Stimulated activated CD8-positive, alpha-beta memory T cell treated with anti-CD3 and anti-CD28 coated beads, Interleukin-15, amount 100 ng/mL, for 1 hour (primary cell): ENCODE data around the gene IGSF21.

Experiments used
- DNase-seq: peaks from one replicate; pipeline ENCODE4 v3.0.0-alpha.2; 2020; ENCODE audit warnings: low read depth

IGSF21 gene

DNA sequence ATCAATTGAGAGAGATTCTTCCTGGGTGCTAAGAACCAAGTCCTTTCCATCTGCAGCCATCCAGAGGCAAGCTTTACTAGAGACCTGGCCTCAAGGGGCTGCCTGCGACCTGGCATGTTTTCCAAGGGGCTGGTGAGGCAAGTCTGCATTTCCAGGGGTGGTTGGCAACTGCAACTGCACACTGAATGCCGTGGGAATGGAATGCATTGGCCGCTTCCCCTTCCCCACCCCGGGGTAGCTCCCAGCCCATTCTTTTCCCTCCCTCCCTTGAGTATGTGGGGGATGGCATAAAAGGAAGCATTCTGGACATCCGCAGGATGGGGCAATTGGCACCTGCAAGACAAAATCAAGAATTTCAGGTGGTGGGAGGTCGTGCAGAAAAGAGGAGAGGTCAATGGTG is 155.1 kb downstream of the IGSF21 start:
- DNase-seq = no peak

- no peak for DNase-seq
Measured at GRCh38 chr1:18263547-18264120, 156.0 kb downstream of the IGSF21 start.

GRCh38 chr1:18264450-18265039 is 156.9 kb downstream of the IGSF21 start:
- no peak for DNase-seq

- no peak for DNase-seq
Measured at GRCh38 chr1:18265641-18266040, 158.0 kb downstream of the IGSF21 start.

GRCh38 chr1:18266391-18266790 is 158.8 kb downstream of the IGSF21 start:
- no peak for DNase-seq

GRCh38 chr1:18271336-18271735 is 163.7 kb downstream of the IGSF21 start:
- no peak for DNase-seq

GRCh38 chr1:18278946-18279345 is 171.3 kb downstream of the IGSF21 start:
- DNase-seq = no peak

DNA sequence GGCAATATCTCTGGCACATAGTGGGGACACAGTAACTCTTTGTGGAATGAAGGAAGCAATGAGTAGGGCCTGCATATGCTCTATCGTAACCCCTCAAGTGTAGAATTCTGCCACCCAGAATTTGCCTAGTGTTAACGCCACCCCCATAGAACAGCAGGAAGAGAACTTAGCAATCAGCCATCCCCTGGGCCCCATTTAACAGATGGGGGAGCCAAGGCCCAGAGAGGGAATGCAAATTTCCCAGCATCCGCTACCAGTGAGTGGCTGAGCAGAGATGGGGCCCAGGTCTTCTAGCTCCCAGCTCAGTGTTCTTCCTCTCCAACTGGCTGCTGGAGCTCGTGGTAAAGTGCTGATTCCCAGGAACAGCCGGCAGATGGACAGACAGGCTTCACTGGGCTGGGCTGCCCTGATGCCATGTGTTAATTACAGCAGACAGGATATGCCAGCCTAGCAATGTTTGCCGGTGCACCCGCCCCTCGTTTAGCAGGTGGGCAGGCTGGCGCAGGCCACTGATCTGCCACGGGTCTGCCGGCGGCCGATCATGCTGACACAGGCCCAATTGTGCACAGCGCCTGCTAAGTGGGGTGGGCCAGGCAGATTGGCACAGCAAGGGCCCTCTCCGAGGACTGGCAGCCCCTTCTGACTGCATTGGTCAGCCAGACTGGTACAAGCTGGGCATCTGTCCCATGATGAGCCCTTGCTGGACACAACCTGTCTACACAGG is 171.9 kb downstream of the IGSF21 start:
- DNase-seq = no peak

DNA sequence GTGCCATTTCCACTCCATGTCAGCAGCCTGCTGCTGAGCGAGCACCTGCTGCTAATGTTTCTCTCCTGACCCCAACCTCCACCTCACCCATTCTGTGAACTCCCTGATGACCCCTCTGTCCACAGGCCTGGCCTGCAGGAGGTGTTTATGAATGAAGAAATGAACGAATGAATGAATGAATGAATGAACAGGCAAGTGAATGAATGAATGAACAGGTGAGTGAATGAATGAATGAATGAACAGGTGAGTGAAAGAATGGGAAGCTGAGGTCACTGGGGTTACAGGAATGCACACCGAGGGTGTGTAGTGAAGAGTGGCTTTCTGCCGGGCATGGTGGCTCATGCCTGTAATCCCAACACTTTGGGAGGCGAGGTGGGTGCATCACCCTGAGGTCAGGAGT is 173.4 kb downstream of the IGSF21 start:
- DNase-seq = no peak

- no peak for DNase-seq
Measured at GRCh38 chr1:18282851-18283600, 175.4 kb downstream of the IGSF21 start.

DNA sequence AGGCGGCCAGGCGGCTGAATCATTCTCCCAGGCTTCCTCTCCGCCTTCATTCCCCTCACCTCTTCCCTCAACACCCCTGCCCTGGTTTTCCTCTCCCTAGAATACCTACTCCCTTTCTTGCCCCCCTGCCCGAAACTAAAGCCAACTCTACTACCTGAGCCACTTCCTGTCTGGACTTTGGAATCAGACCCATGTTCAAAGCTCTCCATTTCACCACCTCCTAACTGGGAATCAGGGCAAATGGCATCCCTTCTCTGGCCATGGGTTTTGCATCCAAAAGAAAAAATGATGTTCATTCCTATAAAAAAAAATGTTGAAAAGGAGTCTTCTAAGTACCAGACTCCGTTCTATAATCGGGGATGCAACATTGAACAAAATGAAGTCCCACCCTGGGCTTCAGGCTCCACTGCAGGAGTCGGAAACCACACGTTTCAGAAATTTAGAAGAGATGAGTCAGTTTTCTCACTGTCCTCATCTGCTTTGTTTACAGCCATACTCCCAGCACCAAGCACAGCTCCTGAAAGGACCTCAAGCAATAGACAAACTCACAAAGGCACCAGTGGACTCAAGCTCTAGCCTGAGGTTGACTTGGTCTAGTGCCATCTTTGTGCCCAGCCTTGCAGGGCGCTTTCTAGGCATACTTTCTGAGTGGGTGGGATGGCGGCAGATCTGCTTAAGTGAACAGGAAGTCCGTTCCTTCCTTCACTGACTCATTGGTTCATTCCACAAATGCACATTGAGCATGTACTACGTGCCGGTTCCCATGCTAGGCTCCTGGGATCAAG is 176.2 kb downstream of the IGSF21 start:
- no peak for DNase-seq

DNA sequence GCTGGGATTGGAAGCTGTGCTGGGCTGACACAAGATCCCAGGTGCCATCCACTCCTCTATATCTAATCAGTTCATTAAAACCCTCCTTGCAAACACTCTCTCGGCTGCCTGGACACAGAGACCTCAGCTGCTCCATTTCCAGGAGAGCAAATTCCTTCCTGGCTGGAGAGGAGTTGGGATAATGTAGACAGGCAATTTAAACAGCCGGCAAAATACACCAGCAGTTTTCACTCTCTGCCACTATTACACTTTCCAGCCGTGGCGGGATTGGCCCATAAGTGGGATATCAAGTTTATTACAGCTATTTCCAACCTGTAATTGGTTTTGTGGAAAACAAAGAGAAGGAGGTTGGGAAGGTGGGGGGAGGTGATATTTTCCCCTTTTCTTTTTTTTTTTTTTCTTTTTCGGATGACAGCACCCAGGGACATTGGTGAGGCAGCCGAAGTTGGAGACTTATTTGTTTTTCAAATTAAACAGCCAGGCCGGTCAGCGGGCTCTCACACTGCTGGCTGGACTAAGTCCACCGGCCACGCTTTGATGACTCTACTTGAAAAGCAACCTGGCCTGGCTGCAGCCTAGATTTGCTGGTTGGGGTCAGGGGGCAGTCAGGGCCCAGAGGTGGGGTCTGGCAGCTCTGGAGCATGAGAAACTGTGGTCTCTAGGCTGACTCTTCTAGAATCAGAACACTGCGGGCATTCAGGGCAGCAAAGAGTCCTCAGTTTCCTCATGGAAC is 177.4 kb downstream of the IGSF21 start:
- no peak for DNase-seq

GRCh38 chr1:18285538-18285924 is 177.9 kb downstream of the IGSF21 start:
- DNase-seq = no peak

GRCh38 chr1:18288722-18289121 is 181.1 kb downstream of the IGSF21 start:
- no peak for DNase-seq

DNA sequence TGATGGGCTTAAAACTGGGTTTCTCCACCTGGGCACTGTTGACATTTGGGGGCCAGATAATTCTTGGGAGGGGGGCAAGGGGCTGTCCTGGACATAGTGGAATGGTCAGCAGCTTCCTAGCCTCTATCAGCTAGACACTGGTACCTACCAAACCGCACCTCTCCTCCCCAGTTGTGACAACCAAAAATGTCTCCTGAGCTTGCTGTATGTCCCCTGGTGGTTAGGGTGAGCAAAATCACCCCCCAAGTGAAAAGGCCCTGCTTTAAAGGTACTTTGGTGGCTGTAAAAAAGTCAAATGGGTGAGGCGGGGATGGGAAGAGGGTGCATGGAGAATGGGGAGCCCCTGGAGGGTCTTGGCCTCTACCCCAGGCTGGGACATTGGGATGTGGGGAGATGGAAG is 182.0 kb downstream of the IGSF21 start:
- no peak for DNase-seq

DNA sequence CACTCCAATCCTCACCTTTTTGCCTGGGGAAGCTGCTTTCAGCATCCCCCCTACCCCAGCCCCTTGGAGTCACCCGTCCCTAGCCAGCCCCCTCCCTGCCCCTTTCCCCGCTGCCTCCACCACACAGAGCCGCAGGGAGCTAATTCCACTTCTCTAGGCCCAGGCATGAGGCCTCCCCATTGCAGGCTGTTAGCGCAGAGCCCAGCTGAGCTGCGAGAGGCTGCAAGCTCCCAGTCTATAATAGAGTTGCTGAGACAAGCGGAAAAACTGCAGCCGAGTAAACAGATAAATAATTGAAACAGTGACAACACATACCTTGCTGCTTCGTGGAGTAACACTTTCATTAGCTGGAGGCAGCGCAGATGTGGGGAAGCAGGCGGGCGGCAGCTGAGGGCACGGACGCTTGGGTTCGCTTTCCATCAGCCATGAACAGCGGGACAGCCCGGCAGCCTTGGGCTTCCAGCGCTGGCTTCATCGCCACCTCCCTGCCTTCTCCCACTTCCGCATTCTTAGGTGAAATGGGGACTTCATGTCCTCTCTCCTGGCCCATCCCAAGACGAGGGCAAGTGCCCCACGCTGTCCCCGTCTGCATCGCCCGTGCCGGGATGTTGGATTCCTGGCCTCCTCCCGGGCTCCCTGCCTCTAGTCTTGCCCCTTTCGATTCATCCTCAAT is 183.3 kb downstream of the IGSF21 start:
- no peak for DNase-seq

GRCh38 chr1:18292531-18292930 is 184.9 kb downstream of the IGSF21 start:
- no peak for DNase-seq

DNA sequence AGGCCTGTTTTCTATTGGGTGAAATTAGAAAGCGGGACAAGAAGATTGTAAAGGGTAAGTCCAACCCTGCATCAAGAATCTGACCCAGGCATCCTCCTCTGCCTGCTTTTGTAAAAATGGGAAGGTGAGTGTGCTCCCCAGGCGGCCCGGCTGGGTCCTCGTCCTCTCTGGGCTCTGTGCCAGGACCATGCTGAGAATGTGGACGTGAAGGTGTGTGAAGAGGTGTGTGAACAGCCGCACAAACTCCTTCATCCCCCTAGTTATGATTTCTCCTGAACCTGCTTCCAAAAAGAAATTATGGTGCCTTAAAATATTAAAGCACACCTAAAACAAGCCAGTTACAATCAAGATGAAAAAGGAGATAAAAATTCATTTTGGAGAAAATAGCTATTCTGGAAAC is 185.7 kb downstream of the IGSF21 start:
- no peak for DNase-seq

DNA sequence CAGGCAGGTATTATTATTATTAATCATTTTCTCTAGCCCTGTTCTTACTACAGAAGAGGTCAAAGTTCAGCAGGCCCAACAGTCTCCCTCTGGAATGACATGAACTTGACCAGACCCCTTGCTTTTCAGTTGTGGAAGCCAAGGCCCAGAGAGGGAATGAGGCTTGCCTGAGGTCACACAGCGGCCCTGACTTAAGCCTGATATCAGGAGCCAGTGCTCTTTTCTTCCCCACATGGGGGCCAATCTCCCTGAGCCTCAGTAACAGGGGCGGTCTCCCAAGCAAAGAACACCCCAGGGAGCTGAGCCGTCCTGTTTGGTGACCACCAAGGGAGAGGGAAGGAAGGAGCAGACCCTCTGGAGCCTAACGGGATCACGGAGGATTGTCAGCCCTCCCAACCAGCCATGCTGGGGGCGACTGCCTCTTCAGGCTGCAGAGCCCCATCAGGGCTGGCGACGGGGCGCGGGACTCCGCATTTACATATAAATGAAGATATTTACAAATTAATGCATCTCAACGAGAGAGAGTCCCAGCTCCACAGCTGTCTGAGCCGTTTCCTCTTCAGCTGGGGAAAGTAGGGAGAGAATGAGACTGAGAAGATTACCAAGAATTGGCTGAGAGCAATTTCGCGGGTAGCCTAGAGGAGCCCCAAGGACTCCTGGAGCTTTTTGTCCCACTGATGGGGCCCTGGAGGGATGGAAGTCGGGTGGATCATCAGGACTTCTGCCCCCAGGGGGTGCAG is 187.0 kb downstream of the IGSF21 start:
- DNase-seq = no peak
